OCI-LY1 (cell line): ENCODE data around the gene SLC24A3.

Experiments
- H2AFZ ChIP-seq: fragments of 200-600 bp; sonication (generic), shearing (Covaris generic); 2 replicates; pipeline ENCODE4 v1.6.0; 2014; ENCODE audit warnings: antibody characterized with exemption, mild to moderate bottlenecking, low read length
- H3F3A ChIP-seq: fragments of 200-600 bp; sonication (generic), shearing (Covaris generic); 2 replicates; pipeline ENCODE4 v1.6.0; 2014; ENCODE audit warnings: mild to moderate bottlenecking, antibody characterized with exemption, low read length, moderate library complexity; ENCODE audit not compliant: insufficient read depth
- H3K27ac ChIP-seq: fragments of 200-600 bp; sonication (generic); 2 replicates; pipeline ENCODE4 v1.5.1; 2014; ENCODE audit warnings: low read length, mixed run types, mild to moderate bottlenecking, low read depth; ENCODE audit not compliant: poor library complexity, severe bottlenecking
- H3K27me3 ChIP-seq: fragments of 200-600 bp; sonication (generic); 2 replicates; pipeline ENCODE4 v1.6.0; 2014; ENCODE audit warnings: antibody characterized with exemption, mild to moderate bottlenecking, low read length, moderate library complexity; ENCODE audit not compliant: insufficient read depth
- H3K36me3 ChIP-seq: fragments of 200-600 bp; sonication (generic); 2 replicates; pipeline ENCODE4 v1.6.1; 2014; ENCODE audit warnings: mild to moderate bottlenecking, antibody characterized with exemption, low read length, moderate library complexity, mixed read lengths; ENCODE audit not compliant: insufficient read depth
- H3K4me1 ChIP-seq: fragments of 200-600 bp; sonication (generic); 2 replicates; pipeline ENCODE4 v1.5.1; 2014; ENCODE audit warnings: mild to moderate bottlenecking, low read length, moderate library complexity; ENCODE audit not compliant: insufficient read depth, severe bottlenecking
- H3K4me2 ChIP-seq: fragments of 200-600 bp; sonication (generic), shearing (Covaris generic); 2 replicates; pipeline ENCODE4 v1.6.1; 2014; ENCODE audit warnings: low read length
- H3K4me3 ChIP-seq: fragments of 200-600 bp; sonication (generic); 2 replicates; pipeline ENCODE4 v1.5.1; 2014; ENCODE audit warnings: low read length, low read depth, mild to moderate bottlenecking, mixed read lengths; ENCODE audit not compliant: poor library complexity, severe bottlenecking
- H3K79me2 ChIP-seq: fragments of 200-600 bp; shearing (Covaris generic); 2 replicates; pipeline ENCODE4 v1.6.1; 2016; ENCODE audit warnings: mixed run types, low read length, mixed read lengths; ENCODE audit not compliant: insufficient read depth
- H3K9ac ChIP-seq: fragments of 200-600 bp; sonication (generic), shearing (Covaris generic); 2 replicates; pipeline ENCODE4 v1.6.1; 2014; ENCODE audit warnings: mild to moderate bottlenecking, low read length, mixed read lengths
- H3K9me2 ChIP-seq: fragments of 200-600 bp; sonication (generic), shearing (Covaris generic); 2 replicates; pipeline ENCODE4 v1.6.1; 2014; ENCODE audit warnings: low read depth, mild to moderate bottlenecking, low read length, mixed read lengths
- H3K9me3 ChIP-seq: fragments of 200-600 bp; shearing (Covaris generic); 2 replicates; pipeline ENCODE4 v1.6.1; 2014; ENCODE audit warnings: low read length, mixed read lengths
- H4K20me1 ChIP-seq: fragments of 200-600 bp; sonication (generic), shearing (Covaris generic); 2 replicates; pipeline ENCODE4 v1.6.0; 2016; ENCODE audit warnings: mild to moderate bottlenecking, low read length; ENCODE audit not compliant: insufficient read depth
- EZH2 ChIP-seq: fragments of 200-600 bp; sonication (generic), shearing (Covaris generic); IDR thresholded peaks from 2 replicates; pipeline ENCODE4 v1.8.0; 2017; ENCODE audit warnings: borderline replicate concordance, mixed run types, mild to moderate bottlenecking, antibody characterized with exemption, low read length, moderate library complexity, mixed read lengths
- TF ChIP-seq, protein P1 (sequence below): fragments of 200-600 bp; sonication (generic), shearing (Covaris generic); IDR thresholded peaks from 2 replicates; pipeline ENCODE4 v1.5.1; 2017; ENCODE audit warnings: mild to moderate bottlenecking, antibody characterized with exemption, low read length, moderate library complexity, mixed read lengths

SLC24A3 gene

DNA sequence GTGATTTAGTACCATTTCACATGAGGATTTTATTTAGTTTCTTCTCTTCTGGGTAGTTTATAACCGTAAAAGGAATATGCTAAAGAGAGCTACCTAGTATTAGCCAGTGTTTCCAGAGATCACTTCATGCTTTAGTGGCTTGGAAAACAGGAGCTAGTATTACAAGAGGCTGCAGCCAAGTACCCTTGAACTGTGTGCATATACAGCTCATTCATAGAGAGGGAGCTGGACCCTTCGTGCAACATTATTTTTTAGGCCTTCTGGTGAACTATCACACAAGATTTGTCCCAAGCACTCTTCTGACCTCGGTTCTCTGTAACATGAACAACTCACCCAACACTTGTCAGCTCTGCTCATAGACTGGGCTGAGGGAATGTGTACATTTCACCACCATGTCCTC is 470.7 kb downstream of the SLC24A3 start:
- H3K27me3 ChIP-seq = peaks cover 4% of the 10 kb centered on the region; the same call in 1 of the 2 replicates
- no peaks in the 10 kb centered on the region for H3K4me1 ChIP-seq
- TF ChIP-seq EZH2 = no peak
- TF ChIP-seq, protein P1, sequence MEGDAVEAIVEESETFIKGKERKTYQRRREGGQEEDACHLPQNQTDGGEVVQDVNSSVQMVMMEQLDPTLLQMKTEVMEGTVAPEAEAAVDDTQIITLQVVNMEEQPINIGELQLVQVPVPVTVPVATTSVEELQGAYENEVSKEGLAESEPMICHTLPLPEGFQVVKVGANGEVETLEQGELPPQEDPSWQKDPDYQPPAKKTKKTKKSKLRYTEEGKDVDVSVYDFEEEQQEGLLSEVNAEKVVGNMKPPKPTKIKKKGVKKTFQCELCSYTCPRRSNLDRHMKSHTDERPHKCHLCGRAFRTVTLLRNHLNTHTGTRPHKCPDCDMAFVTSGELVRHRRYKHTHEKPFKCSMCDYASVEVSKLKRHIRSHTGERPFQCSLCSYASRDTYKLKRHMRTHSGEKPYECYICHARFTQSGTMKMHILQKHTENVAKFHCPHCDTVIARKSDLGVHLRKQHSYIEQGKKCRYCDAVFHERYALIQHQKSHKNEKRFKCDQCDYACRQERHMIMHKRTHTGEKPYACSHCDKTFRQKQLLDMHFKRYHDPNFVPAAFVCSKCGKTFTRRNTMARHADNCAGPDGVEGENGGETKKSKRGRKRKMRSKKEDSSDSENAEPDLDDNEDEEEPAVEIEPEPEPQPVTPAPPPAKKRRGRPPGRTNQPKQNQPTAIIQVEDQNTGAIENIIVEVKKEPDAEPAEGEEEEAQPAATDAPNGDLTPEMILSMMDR = no peak
- H2AFZ ChIP-seq = no peak overlapping the region
- no peaks in the 10 kb centered on the region for H3K79me2 ChIP-seq
- no peaks in the 10 kb centered on the region for H3F3A ChIP-seq
- H3K27ac ChIP-seq = no peak overlapping the region
- no peaks in the 10 kb centered on the region for H3K36me3 ChIP-seq
- no peak overlapping the region for H3K9ac ChIP-seq
- no peaks in the 10 kb centered on the region for H3K9me3 ChIP-seq
- H3K4me3 ChIP-seq = no peak overlapping the region
- H4K20me1 ChIP-seq = no peaks in the 10 kb centered on the region
- H3K9me2 ChIP-seq = no peaks in the 10 kb centered on the region
- no peak overlapping the region for H3K4me2 ChIP-seq

DNA sequence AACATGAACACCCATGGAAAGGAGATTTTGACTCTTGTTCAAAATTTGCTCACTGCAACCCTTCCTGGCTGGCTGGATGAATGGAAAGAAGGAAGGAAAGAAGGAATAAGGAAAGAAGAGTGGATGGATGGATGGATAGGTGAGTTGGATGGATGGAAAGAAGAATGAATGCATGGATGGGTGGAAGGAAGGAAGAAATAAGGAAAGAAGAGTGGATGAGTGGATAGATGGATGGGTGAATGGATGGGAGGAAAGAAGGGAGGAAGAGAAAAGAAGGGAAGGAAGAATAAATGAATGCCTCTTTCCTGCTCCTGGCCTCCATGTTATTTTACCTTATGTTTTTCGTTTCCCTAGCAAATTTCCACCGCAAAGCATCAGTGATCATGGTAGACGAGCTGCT is 471.4 kb downstream of the SLC24A3 start:
- H4K20me1 ChIP-seq = no peaks in the 10 kb centered on the region
- no peak overlapping the region for H2AFZ ChIP-seq
- H3F3A ChIP-seq = no peaks in the 10 kb centered on the region
- no peaks in the 10 kb centered on the region for H3K9me3 ChIP-seq
- no peaks in the 10 kb centered on the region for H3K9me2 ChIP-seq
- H3K36me3 ChIP-seq = no peaks in the 10 kb centered on the region
- no peak overlapping the region for H3K9ac ChIP-seq
- H3K79me2 ChIP-seq = no peaks in the 10 kb centered on the region
- TF ChIP-seq, protein P1 = no peak
- no peak for TF ChIP-seq EZH2
- H3K27ac ChIP-seq = no peak overlapping the region
- H3K4me1 ChIP-seq = no peaks in the 10 kb centered on the region
- H3K27me3 ChIP-seq = peaks cover 4% of the 10 kb centered on the region; the same call in 1 of the 2 replicates
- no peak overlapping the region for H3K4me3 ChIP-seq
- no peak overlapping the region for H3K4me2 ChIP-seq

DNA sequence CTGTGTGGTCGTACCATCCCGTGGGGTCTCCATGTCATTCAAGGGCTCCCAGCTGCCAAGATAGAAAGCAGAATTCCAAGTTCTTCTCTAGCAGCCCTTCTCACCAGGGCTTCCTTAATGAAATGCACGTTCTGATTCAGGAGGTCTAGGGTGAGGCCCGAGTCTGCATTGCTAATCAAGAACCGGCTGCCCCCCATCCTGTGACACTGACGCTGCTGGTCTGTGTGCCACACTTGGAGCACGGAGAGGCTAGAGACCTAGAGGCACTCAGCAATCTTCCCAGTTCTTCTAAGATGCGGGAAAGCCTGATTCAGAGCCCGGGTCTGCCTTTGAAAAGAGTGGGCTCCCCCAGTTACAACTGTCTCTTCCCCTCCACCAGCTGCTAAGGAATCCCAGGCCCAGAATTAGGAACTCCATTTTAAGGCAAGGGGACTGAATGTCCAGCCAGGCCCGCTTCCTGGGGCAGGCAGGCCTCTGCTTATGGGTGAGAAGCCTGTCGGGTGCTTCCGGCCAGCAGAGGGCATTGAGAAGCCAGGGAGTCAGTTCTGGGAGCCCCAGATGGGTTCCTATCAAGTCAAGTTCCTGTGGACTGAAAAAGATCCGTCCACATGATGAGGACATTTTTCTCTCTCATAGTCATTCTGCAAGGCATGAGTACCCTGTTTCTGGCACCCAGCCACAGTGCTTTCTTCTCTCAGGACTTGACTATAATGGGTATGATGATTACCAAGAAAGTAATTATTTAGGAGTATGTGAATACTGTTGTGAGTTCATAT is 475.8 kb downstream of the SLC24A3 start:
- TF ChIP-seq EZH2 = no peak
- TF ChIP-seq, protein P1 = no peak
- no peak overlapping the region for H2AFZ ChIP-seq

More for the DNA sequence above, 475.8 kb downstream of the SLC24A3 start:
- H3K4me2 ChIP-seq = no peak overlapping the region
- no peak overlapping the region for H3K27ac ChIP-seq
- no peaks in the 10 kb centered on the region for H3F3A ChIP-seq
- H3K4me1 ChIP-seq = no peaks in the 10 kb centered on the region
- no peaks in the 10 kb centered on the region for H3K9me2 ChIP-seq
- H3K79me2 ChIP-seq = no peaks in the 10 kb centered on the region
- H3K4me3 ChIP-seq = no peak overlapping the region
- no peak overlapping the region for H3K9ac ChIP-seq
- no peaks in the 10 kb centered on the region for H3K9me3 ChIP-seq
- H3K27me3 ChIP-seq = peaks cover 4% of the 10 kb centered on the region; the same call in 1 of the 2 replicates
- H4K20me1 ChIP-seq = no peaks in the 10 kb centered on the region
- H3K36me3 ChIP-seq = no peaks in the 10 kb centered on the region
